K562 (cell line): ENCODE measurements around the gene PRUNE1. TPM values are rescaled to one million over a fixed set of nuclear protein-coding genes. Genes with fewer than 3 reads are reported as not detected.

Experiments used
- ATAC-seq: fragments of 200-7000 bp; cut with Tn5 transposase; 3 replicates; pipeline ENCODE4 v1.9.1; 2020; ENCODE audit warnings: moderate library complexity
- BruUV-seq: library from RNA; stranded (reverse); fragments of 400-500 nt; replicated peaks from 2 replicates; lab custom pipeline; 2021; lab: Mats Ljungman, UMichigan
- CTCF ChIA-PET: fragments of 300-600 bp; formaldehyde crosslinking; extraction: SDS; loops from one replicate; lab custom pipeline; 2021; ENCODE audit warnings: low intra/inter-chr PET ratio; lab: Yijun Ruan, JAX
- POLR2A ChIA-PET: fragments of 300-600, 350-650 bp; sonication (Branson Sonifier 250); formaldehyde crosslinking; extraction: SDS; loops from one replicate; lab custom pipeline; 2021; ENCODE audit warnings: antibody characterized with exemption, inconsistent platforms; lab: Yijun Ruan, JAX
- DNase-seq, 4 experiments: peaks; one replicate each; pipeline versions ENCODE4 v3.0.0 to v3.0.0-alpha.2; 2011 to 2018; ENCODE audit warnings: low spot score in 3 of 4, mixed read lengths in 3 of 4; ENCODE audit errors: extremely low read depth in 1 of 4
- FAIRE-seq: peaks from 2 replicates; lab custom pipeline; 2011; peaks lifted over from hg19 to GRCh38; lab: Jason Lieb, UNC
- H2AFZ ChIP-seq: 2 replicates; pipeline ENCODE4 v1.6.0; 2011; ENCODE audit warnings: low read depth, low read length, control low read depth, inconsistent platforms
- H3K27ac ChIP-seq: fragments of 200-600 bp; 3 replicates; pipeline ENCODE4 v1.8.0; 2011; ENCODE audit warnings: low read depth, mild to moderate bottlenecking, control low read depth, inconsistent platforms, low read length, moderate library complexity, mixed read lengths; ENCODE audit errors: extremely low read depth
- H3K27me3 ChIP-seq, 2 experiments: fragments of 300-600 bp in 1 of 2; 2 replicates in 1 of 2; 3 replicates in 1 of 2; pipeline versions ENCODE4 v1.6.0 to v1.8.0; 2011; ENCODE audit warnings: inconsistent platforms in 2 of 2, low read length in 2 of 2, mild to moderate bottlenecking in 1 of 2, mixed read lengths in 1 of 2, moderate library complexity in 1 of 2; ENCODE audit not compliant: control insufficient read depth in 2 of 2, insufficient read depth in 2 of 2
- H3K36me3 ChIP-seq: fragments of 300-600 bp; 3 replicates; pipeline ENCODE4 v1.8.0; 2011; ENCODE audit warnings: mild to moderate bottlenecking, low read length, inconsistent platforms; ENCODE audit not compliant: control insufficient read depth, insufficient read depth
- H3K4me1 ChIP-seq, 2 experiments: fragments of 200-600 bp in 1 of 2; replicated peaks in 1 of 2; 2 replicates in 1 of 2; 3 replicates in 1 of 2; pipeline versions ENCODE4 v1.5.1 to v1.8.0; 2011; ENCODE audit warnings: inconsistent platforms in 2 of 2, low read length in 2 of 2, mild to moderate bottlenecking in 1 of 2, mixed read lengths in 1 of 2, moderate library complexity in 1 of 2; ENCODE audit not compliant: control insufficient read depth in 2 of 2, insufficient read depth in 2 of 2
- H3K4me2 ChIP-seq: 2 replicates; pipeline ENCODE4 v1.6.1; 2011; ENCODE audit warnings: low read length, control low read depth, inconsistent platforms, mixed read lengths; ENCODE audit not compliant: insufficient read depth
- H3K4me3 ChIP-seq: fragments of 200-600 bp; sonication (generic), shearing (Covaris generic); 2 replicates; pipeline ENCODE4 v1.5.1; 2016; ENCODE audit warnings: control low read depth, inconsistent platforms
- H3K79me2 ChIP-seq: fragments of 200-600 bp; 3 replicates; pipeline ENCODE4 v1.8.0; 2011; ENCODE audit warnings: low read length, inconsistent platforms; ENCODE audit not compliant: control insufficient read depth, insufficient read depth
- H3K9ac ChIP-seq, 2 experiments: 2 replicates each; pipeline versions ENCODE4 v1.6.0 to v1.6.1; 2011; ENCODE audit warnings: low read depth in 2 of 2, low read length in 2 of 2, control low read depth in 1 of 2, inconsistent platforms in 1 of 2, mild to moderate bottlenecking in 1 of 2, mixed read lengths in 1 of 2; ENCODE audit not compliant: insufficient read depth in 1 of 2
- H3K9me1 ChIP-seq: one replicate; pipeline ENCODE4 v1.6.0; 2011; ENCODE audit warnings: inconsistent platforms, mild to moderate bottlenecking, low read length, moderate library complexity; ENCODE audit not compliant: control insufficient read depth, insufficient read depth
- H3K9me3 ChIP-seq: replicated peaks from 2 replicates; pipeline ENCODE4 v1.5.1; 2011; ENCODE audit warnings: low read depth, low read length, inconsistent platforms; ENCODE audit not compliant: control insufficient read depth, insufficient read depth
- H4K20me1 ChIP-seq: replicated peaks from 2 replicates; pipeline ENCODE4 v1.6.1; 2011; ENCODE audit warnings: low read length, inconsistent platforms, mixed read lengths; ENCODE audit not compliant: control insufficient read depth, insufficient read depth
- CAMTA2 ChIP-seq: fragments of 250-450 bp; sonication (Bioruptor Pico); conservative IDR thresholded peaks from 2 replicates; pipeline ENCODE4 v1.5.1; 2022
- GATAD2A ChIP-seq: fragments of 450-650 bp; IDR thresholded peaks from 2 replicates; pipeline ENCODE4 v1.6.1; 2017
- HDGF ChIP-seq: fragments of 450-650 bp; IDR thresholded peaks from 2 replicates; pipeline ENCODE4 v1.6.1; 2016
- ILF3 ChIP-seq: fragments of 450-650 bp; IDR thresholded peaks from 2 replicates; pipeline ENCODE4 v1.6.1; 2018; ENCODE audit warnings: antibody characterized with exemption, mild to moderate bottlenecking, moderate library complexity, borderline replicate concordance
- ILK ChIP-seq: fragments of 450-650 bp; IDR thresholded peaks from 2 replicates; pipeline ENCODE4 v1.6.1; 2016; ENCODE audit warnings: missing genetic modification characterization, low read depth, mild to moderate bottlenecking, missing compliant biosample characterization, moderate library complexity, borderline replicate concordance
- KDM1A ChIP-seq, 2 experiments: fragments of 450-650 bp; IDR thresholded peaks; 2 replicates each; pipeline ENCODE4 v1.6.1; 2016; ENCODE audit warnings: mild to moderate bottlenecking in 2 of 2
- KDM2B ChIP-seq: fragments of 250-450 bp; sonication (Bioruptor Pico); IDR thresholded peaks from 2 replicates; pipeline ENCODE4 v1.8.0; 2021; ENCODE audit warnings: mild to moderate bottlenecking, moderate library complexity
- MAZ ChIP-seq, 2 experiments: fragments of 450-650 bp in 1 of 2; sonication (generic) in 1 of 2; formaldehyde crosslinking; IDR thresholded peaks in 1 of 2; conservative IDR thresholded peaks in 1 of 2; 2 replicates each; pipeline versions ENCODE4 v1.4.0 to v1.5.0; 2020; ENCODE audit warnings: mild to moderate bottlenecking in 1 of 2, missing genetic modification reagents in 1 of 2
- MEF2A ChIP-seq: IDR thresholded peaks from 2 replicates; pipeline ENCODE4 v1.6.1; 2011; ENCODE audit warnings: low read depth, mild to moderate bottlenecking, low read length, moderate library complexity; ENCODE audit not compliant: control insufficient read depth
- MLLT1 ChIP-seq, 2 experiments: fragments of 450-650 bp; IDR thresholded peaks; 2 replicates each; pipeline ENCODE4 v1.6.1; 2016
- NUFIP1 ChIP-seq: fragments of 450-650 bp; IDR thresholded peaks from 2 replicates; pipeline ENCODE4 v1.6.1; 2018; ENCODE audit not compliant: partially characterized antibody
- POLR2G ChIP-seq: fragments of 200-400 bp; formaldehyde crosslinking; IDR thresholded peaks from 2 replicates; pipeline ENCODE4 v1.6.1; 2017; ENCODE audit warnings: low read depth, mild to moderate bottlenecking, antibody characterized with exemption, low read length, moderate library complexity
- RBFOX2 ChIP-seq: fragments of 200-400 bp; formaldehyde crosslinking; IDR thresholded peaks from 2 replicates; pipeline ENCODE4 v1.6.1; 2017; ENCODE audit warnings: low read depth, mild to moderate bottlenecking, low read length, moderate library complexity
- RFX5 ChIP-seq: IDR thresholded peaks from 2 replicates; pipeline ENCODE4 v1.6.1; 2011; ENCODE audit warnings: low read depth, mild to moderate bottlenecking, improper control_type of control experiment, low read length
- SRF ChIP-seq, 2 experiments: fragments of 250-450, 450-650 bp in 1 of 2; sonication (Bioruptor Pico) in 1 of 2; sonication (generic) in 1 of 2; formaldehyde crosslinking; IDR thresholded peaks; 2 replicates each; pipeline versions ENCODE4 v1.5.0 to v1.5.1; 2020 to 2022; ENCODE audit warnings: mild to moderate bottlenecking in 1 of 2, missing genetic modification reagents in 1 of 2
- SRSF7 ChIP-seq: fragments of 200-400 bp; formaldehyde crosslinking; optimal IDR thresholded peaks from 2 replicates; pipeline ENCODE3; 2017; ENCODE audit warnings: mild to moderate bottlenecking, low read depth, low read length
- WGBS: fragments of 100-300 bp; shearing (Covaris generic); methylation state at CpG from one replicate; pipeline ENCODE4 v1.1.6; 2016; ENCODE audit warnings: low coverage, mixed read lengths; ENCODE audit not compliant: insufficient coverage; ENCODE audit errors: missing lambda C conversion rate; 5-methylcytosine and 5-hydroxymethylcytosine counted together
- in situ Hi-C: fragments of 300-500 bp; cut with MboI; formaldehyde crosslinking; loops from 4 replicates; pipeline ENCODE4 v1.15.0; 2018; ENCODE audit warnings: inconsistent platforms, mixed read lengths
- intact Hi-C: fragments of 100-400 bp; cut with micrococcal nuclease; formaldehyde crosslinking; loops from 2 replicates; pipeline ENCODE4 v1.14.2; 2022
- polyA plus RNA-seq, 8 experiments: library from polyadenylated mRNA; depleted of rRNA in 4 of 8; stranded (reverse) in 5 of 8; unstranded in 3 of 8; fragments of >200 nt; fragmentation: Nextera tagmentation in 2 of 8; fragmentation: Illumina TruSeq in 1 of 8; extraction: Ambion mirVana in 2 of 8; extraction: Trizol in 1 of 8; gene quantifications; 2 replicates each; pipeline versions ENCODE4 v1.2.1 to v1.2.3, GENCODE V29; 2011 to 2014; ENCODE audit warnings: inconsistent platforms in 1 of 8, missing spikeins in 1 of 8
- total RNA-seq, 7 experiments: library from RNA; depleted of rRNA in 6 of 7; stranded (reverse); fragments of >200 nt in 6 of 7; fragmentation: Illumina TruSeq in 2 of 7; extraction: Trizol in 2 of 7; gene quantifications; 2 replicates each; pipeline versions ENCODE4 v1.2.1 to v1.2.3, GENCODE V29; 2011 to 2021; ENCODE audit warnings: low replicate concordance in 1 of 7
- TF ChIP-seq, protein P1 (sequence below): fragments of 250-450 bp; sonication (Bioruptor Pico); IDR thresholded peaks from 2 replicates; pipeline ENCODE4 v1.8.0; 2021; ENCODE audit warnings: moderate library complexity, mild to moderate bottlenecking, inconsistent platforms

Gene PRUNE1
- total and polyA plus RNA-seq, 9 of the 15 experiments (the other 6 are each of a cell fraction or from before 2014, with no cell fraction given) = 16.7 to 48.3 (median 26.2) TPM

GRCh38 chr1:151056149-151056548, 47.9 kb downstream of the PRUNE1 start:
- CTCF ChIA-PET = no interaction called here
- no peak for ATAC-seq

More at GRCh38 chr1:151056149-151056548, 47.9 kb downstream of the PRUNE1 start:
- POLR2A ChIA-PET = interaction anchor here (0.7 to 4.4 kb wide), 8 partner anchors 9 to 195 kb away, joined by 3 to 19 read pairs (median 6); partner anchors contain the start of genes BNIPL and C1orf56
- Histone ChIP-seq H3K27me3 (no peaks in the 10 kb centered on the region), H3K4me1 (peaks cover 43 to 56% of the 10 kb centered on the region in 2 experiments), H3K9ac (peak overlapping the region; percentile 80 to 92; a peak in 3 of 4 replicates), H2AFZ (no peak overlapping the region), H3K9me3 (no peaks in the 10 kb centered on the region), H3K9me1 (peaks cover 2% of the 10 kb centered on the region), H3K36me3 (peaks cover 71% of the 10 kb centered on the region), H4K20me1 (0 out of 2 replicates have a peak, but pooled peaks cover 3% of the 10 kb centered on the region), H3K4me2 (peak overlapping the region; percentile 96), H3K79me2 (peaks cover 79% of the 10 kb centered on the region), H3K27ac (peak overlapping the region; percentile 91), H3K4me3 (peak overlapping the region; percentile 95)
- WGBS = 25% methylated on average over 2 of the region's 2 CpGs
- in situ Hi-C loops (no loop called here), intact Hi-C loops (loop anchor here (5.0 kb wide), 2 partner anchors 34 to 49 kb away; partner anchors contain the start of genes MINDY1 and PRUNE1)
- peak in 1 of 4 experiments; percentile 54 for DNase-seq
- TF ChIP-seq CAMTA2 (CRISPR knock-in tag) (no peak), MLLT1 (IDR thresholded peaks at IDR 0.05) (peak in 1 of 2 experiments; percentile 27; a peak in 1 of 4 replicates), KDM1A (IDR thresholded peaks at IDR 0.05) (no peak), ILK (tag) (no peak), HDGF (0 out of 2 replicates have a peak, but pooled peaks have one; percentile 28), POLR2G (peak; percentile 29; the same call in 1 of the 2 replicates), RBFOX2 (peak; percentile 47), ILF3 (no peak), KDM2B (CRISPR knock-in tag) (no peak), MEF2A (no peak), RFX5 (no peak), SRF (CRISPR knock-in tag; IDR thresholded peaks at IDR 0.05) (0 out of 4 replicates have a peak, but pooled peaks of 1 of the 2 experiments have one; percentile 20), SRSF7 (no peak), GATAD2A (peak; percentile 32; the same call in 1 of the 2 replicates), MAZ (CRISPR knock-in tag; conservative IDR thresholded peaks at IDR 0.05 in 1 of 2, IDR thresholded peaks at IDR 0.05 in 1 of 2) (peak in 1 of 2 experiments; percentile 53; a peak in 1 of 4 replicates), NUFIP1 (no peak)
- TF ChIP-seq, protein P1, sequence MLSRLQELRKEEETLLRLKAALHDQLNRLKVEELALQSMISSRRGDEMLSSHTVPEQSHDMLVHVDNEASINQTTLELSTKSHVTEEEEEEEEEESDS (CRISPR knock-in tag) = no peak
- BruUV-seq = no TSS peak
- no peak for FAIRE-seq
